GM21723 (cell line): ENCODE results near the gene CDKN1A.
"Not testable (repeated sequence)": the region's sequence is repeated elsewhere in the genome, so short reads cannot be mapped to it uniquely, and the experiment has no call there.

ENCODE experiments used
- ATAC-seq: cut with Tn5 transposase; IDR thresholded peaks from one replicate; pipeline ENCODE4 v1.9.1; 2021; ENCODE audit warnings: mild to moderate bottlenecking, moderate library complexity; ENCODE audit not compliant: unreplicated experiment

CDKN1A gene

GRCh38 chr6:36678488-36679042 lies at the start of gene CDKN1A:
Gene CDKN1A, plus strand, starts transcription at chr6:36678714. Its CDS starts 5,388 bp downstream, at chr6:36684102.
- ATAC-seq, result peak; percentile 50

GRCh38 chr6:36629784-36630183 lies 48.7 kb upstream of the CDKN1A start:
- no peak for ATAC-seq

GRCh38 chr6:36631326-36632011 lies 47.0 kb upstream of the CDKN1A start:
- ATAC-seq, result no peak

GRCh38 chr6:36633370-36633769 lies 45.1 kb upstream of the CDKN1A start:
- ATAC-seq, result no peak

GRCh38 chr6:36633915-36634314 lies 44.6 kb upstream of the CDKN1A start:
- no peak for ATAC-seq

- no peak for ATAC-seq
These were observed 44.0 kb upstream of the CDKN1A start for GRCh38 chr6:36634317-36635108.

GRCh38 chr6:36636283-36636682 lies 42.2 kb upstream of the CDKN1A start:
- no peak for ATAC-seq

GRCh38 chr6:36636687-36637418 lies 41.7 kb upstream of the CDKN1A start:
- no peak for ATAC-seq

- no peak for ATAC-seq
These were observed 39.9 kb upstream of the CDKN1A start for GRCh38 chr6:36638579-36638978.

GRCh38 chr6:36639171-36639808 lies 39.2 kb upstream of the CDKN1A start:
- ATAC-seq, result no peak

GRCh38 chr6:36641543-36641942 lies 37.0 kb upstream of the CDKN1A start:
- no peak for ATAC-seq

GRCh38 chr6:36642913-36643817 lies 35.3 kb upstream of the CDKN1A start:
- no peak for ATAC-seq

- no peak for ATAC-seq
These were observed 34.5 kb upstream of the CDKN1A start for GRCh38 chr6:36643977-36644376.

GRCh38 chr6:36649086-36649485 lies 29.4 kb upstream of the CDKN1A start:
- no peak for ATAC-seq

- no peak for ATAC-seq
These were observed 28.6 kb upstream of the CDKN1A start for GRCh38 chr6:36649701-36650484.

GRCh38 chr6:36650848-36651478 lies 27.6 kb upstream of the CDKN1A start:
- peak; percentile 79 for ATAC-seq

- ATAC-seq, result no peak
These were observed 26.7 kb upstream of the CDKN1A start for GRCh38 chr6:36651659-36652379.

GRCh38 chr6:36654469-36654868 lies 24.0 kb upstream of the CDKN1A start:
- ATAC-seq, result not testable (repeated sequence)
